Thymus (tissue), 11 donors: ENCODE data around the gene ATMIN. TPM values are rescaled to one million over a fixed set of nuclear protein-coding genes. Genes with fewer than 3 reads are reported as not detected.
A peak's percentile ranks its signal among the peaks of the same experiment; 100 is the strongest.

Source experiments
- DNase-seq, 9 donors: peaks; one replicate each; pipeline ENCODE4 v3.0.0-alpha.2; 2013; ENCODE audit warnings: low spot score in 9 of 9, low read depth in 6 of 9, missing footprints in 1 of 9
- H3K27ac ChIP-seq, 2 donors: one replicate each; pipeline ENCODE4 v1.5.1; 2013; ENCODE audit warnings: control low read depth in 1 of 2, low read depth in 1 of 2, low read length in 1 of 2, mild to moderate bottlenecking in 1 of 2, moderate library complexity in 1 of 2
- H3K27me3 ChIP-seq, 2 donors: one replicate each; pipeline ENCODE4 v1.5.1; 2013; ENCODE audit warnings: low read length in 1 of 2; ENCODE audit not compliant: control insufficient read depth in 2 of 2, insufficient read depth in 1 of 2
- H3K36me3 ChIP-seq, 2 donors: one replicate each; pipeline ENCODE4 v1.5.1; 2013; ENCODE audit warnings: low read length in 1 of 2, mild to moderate bottlenecking in 1 of 2, moderate library complexity in 1 of 2; ENCODE audit not compliant: control insufficient read depth in 2 of 2, insufficient read depth in 2 of 2
- H3K4me1 ChIP-seq, 2 donors: one replicate each; pipeline ENCODE4 v1.5.1; 2013; ENCODE audit warnings: low read length in 2 of 2; ENCODE audit not compliant: control insufficient read depth in 2 of 2, insufficient read depth in 2 of 2
- H3K4me3 ChIP-seq, 2 donors: one replicate each; pipeline ENCODE4 v1.5.1; 2013; ENCODE audit warnings: low read length in 2 of 2, control low read depth in 1 of 2, mild to moderate bottlenecking in 1 of 2
- H3K9me3 ChIP-seq, 2 donors: one replicate each; pipeline ENCODE4 v1.5.1; 2013; ENCODE audit warnings: low read length in 1 of 2, mild to moderate bottlenecking in 1 of 2; ENCODE audit not compliant: control insufficient read depth in 2 of 2, insufficient read depth in 1 of 2
- WGBS: extraction: QIAGEN DNeasy Blood & Tissue Kit; methylation state at CpG from one replicate; pipeline ENCODE4 v1.1.7; 2013; 5-methylcytosine and 5-hydroxymethylcytosine counted together
- polyA plus RNA-seq: library from polyadenylated mRNA; stranded (reverse); fragments of 200-250 nt; gene quantifications from one replicate; pipeline ENCODE4 v1.2.3, GENCODE V29; 2013
- total RNA-seq: library from RNA; stranded (reverse); fragments of 120-200 nt; gene quantifications from one replicate; pipeline ENCODE4 v1.2.4, GENCODE V29; 2013
- donor health status: healthy.

ATMIN gene
- total and polyA plus RNA-seq, 2 donors: 19.3 to 25.7 TPM

DNA sequence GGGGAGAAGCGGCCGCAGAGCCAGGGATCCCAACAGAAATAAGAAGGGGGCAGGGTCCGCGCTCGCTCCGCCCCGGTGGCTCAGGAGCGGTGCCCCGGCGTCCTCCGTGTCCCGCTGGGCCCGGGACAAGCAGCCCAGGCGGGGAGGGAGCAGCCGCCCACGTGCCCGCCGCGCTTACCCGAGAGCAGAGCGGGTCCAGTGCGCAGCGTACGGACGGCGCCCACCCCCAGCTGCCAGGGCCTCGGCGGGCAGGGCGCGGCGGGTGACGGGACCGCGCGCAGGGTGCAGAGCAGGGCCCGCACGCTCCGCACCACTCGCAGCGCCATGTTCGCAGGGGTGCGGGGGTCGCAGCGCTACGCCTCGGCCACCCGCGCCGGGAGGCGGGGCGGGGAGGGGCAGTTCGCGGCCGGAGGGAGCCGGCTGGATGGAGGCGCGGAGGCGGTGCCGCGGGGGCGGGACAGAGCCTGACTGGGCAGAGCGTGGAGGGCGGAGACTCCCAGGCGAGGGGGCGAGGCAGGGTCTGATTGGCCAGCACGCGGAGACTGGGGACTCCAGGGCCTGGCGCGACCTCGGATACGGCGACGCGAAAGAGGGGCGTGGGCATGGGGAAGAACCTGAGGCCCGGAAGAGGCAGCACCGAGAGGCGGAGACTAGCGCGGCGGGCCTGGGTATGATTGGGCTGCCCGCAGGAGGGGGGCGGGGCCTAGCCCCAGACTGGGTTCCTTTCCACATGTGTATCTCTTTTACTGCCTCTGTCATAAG is 60.5 kb downstream of the ATMIN start, which contains the start of gene GCSH:
Gene GCSH (minus strand): TSS at position 443 of the 762 bp plus-strand sequence. CDS start 117 bp downstream, at position 326.
- Histone ChIP-seq H3K36me3 (no peaks in the 10 kb centered on the region), H3K4me1 (peaks cover 5 to 6% of the 10 kb centered on the region in 2 donors), H3K9me3 (no peaks in the 10 kb centered on the region), H3K27me3 (peaks cover 0 to 3% of the 10 kb centered on the region in 2 donors), H3K4me3 (peak within 1 kb of the TSS; percentile 52 to 76), H3K27ac (peak within 1 kb of the TSS in 1 of 2 donors; percentile 78)
- 4% methylated on average over 77 of the region's 83 CpGs for WGBS
- DNase-seq: peak; percentile 91 to 98 (median 96)

DNA sequence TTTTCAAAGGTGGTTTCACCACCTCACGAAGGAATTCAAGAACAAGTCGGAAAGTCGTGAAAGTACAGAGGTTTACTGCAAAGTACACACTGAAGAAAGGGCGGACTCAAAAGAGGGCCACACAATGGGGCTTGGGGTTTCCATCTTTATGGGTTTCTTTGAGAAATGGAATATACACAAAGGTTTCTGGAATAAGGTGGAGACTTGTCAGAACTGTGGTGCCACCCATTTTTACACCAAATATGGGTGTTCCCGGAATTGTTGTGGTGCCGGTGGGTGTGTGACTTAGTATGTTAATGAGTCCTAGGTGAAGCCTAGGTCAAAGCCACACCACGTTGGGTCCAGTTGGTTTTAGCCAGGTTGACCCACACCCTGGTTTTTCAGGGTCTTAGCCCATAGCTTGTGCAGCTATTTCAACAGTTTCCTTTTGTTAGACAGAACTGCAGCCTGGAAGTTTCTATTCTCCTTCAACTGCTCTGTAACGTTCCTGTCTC is 61.1 kb downstream of the ATMIN start:
- no peak overlapping the region for H3K27ac ChIP-seq
- H3K27me3 ChIP-seq: peaks cover 0 to 3% of the 10 kb centered on the region in 2 donors
- peaks cover 5 to 6% of the 10 kb centered on the region in 2 donors for H3K4me1 ChIP-seq
- no peak for DNase-seq
- H3K36me3 ChIP-seq: no peaks in the 10 kb centered on the region
- H3K9me3 ChIP-seq: no peaks in the 10 kb centered on the region
- H3K4me3 ChIP-seq: peak overlapping the region in 1 of 2 donors; percentile 22
- 58% methylated on average over 8 of the region's 8 CpGs for WGBS

Other genes with a start within 250 kb of the ATMIN start
- gene CDYL2, start 231.2 kb upstream of the ATMIN start, total RNA-seq: 2.6 TPM
- gene CDYL2, start 231.2 kb upstream of the ATMIN start, polyA plus RNA-seq: 2.0 TPM
- gene CMC2, start 29.0 kb upstream of the ATMIN start, total RNA-seq: 58.5 TPM
- 94.3 TPM for gene CMC2, start 29.0 kb upstream of the ATMIN start, polyA plus RNA-seq
- 39.0 TPM for gene CENPN, start 28.6 kb upstream of the ATMIN start, total RNA-seq
- 6.3 TPM for gene CENPN, start 28.6 kb upstream of the ATMIN start, polyA plus RNA-seq
- gene C16orf46, start 41.4 kb downstream of the ATMIN start, total RNA-seq: 0.28 TPM
- 1.4 TPM for gene C16orf46, start 41.4 kb downstream of the ATMIN start, polyA plus RNA-seq
- 13.6 TPM for gene GCSH, start 60.6 kb downstream of the ATMIN start, total RNA-seq
- 39.3 TPM for gene GCSH, start 60.6 kb downstream of the ATMIN start, polyA plus RNA-seq
- gene BCO1, start 202.8 kb downstream of the ATMIN start, total RNA-seq: 0.14 TPM
- gene BCO1, start 202.8 kb downstream of the ATMIN start, polyA plus RNA-seq: 1.2 TPM